HG03045 (cell line): ENCODE measurements around the gene TMEM163.

Experiments used
- ATAC-seq: cut with Tn5 transposase; IDR thresholded peaks from one replicate; pipeline ENCODE4 v1.9.1; 2021; ENCODE audit warnings: mild to moderate bottlenecking, moderate library complexity; ENCODE audit not compliant: unreplicated experiment

TMEM163 gene

DNA sequence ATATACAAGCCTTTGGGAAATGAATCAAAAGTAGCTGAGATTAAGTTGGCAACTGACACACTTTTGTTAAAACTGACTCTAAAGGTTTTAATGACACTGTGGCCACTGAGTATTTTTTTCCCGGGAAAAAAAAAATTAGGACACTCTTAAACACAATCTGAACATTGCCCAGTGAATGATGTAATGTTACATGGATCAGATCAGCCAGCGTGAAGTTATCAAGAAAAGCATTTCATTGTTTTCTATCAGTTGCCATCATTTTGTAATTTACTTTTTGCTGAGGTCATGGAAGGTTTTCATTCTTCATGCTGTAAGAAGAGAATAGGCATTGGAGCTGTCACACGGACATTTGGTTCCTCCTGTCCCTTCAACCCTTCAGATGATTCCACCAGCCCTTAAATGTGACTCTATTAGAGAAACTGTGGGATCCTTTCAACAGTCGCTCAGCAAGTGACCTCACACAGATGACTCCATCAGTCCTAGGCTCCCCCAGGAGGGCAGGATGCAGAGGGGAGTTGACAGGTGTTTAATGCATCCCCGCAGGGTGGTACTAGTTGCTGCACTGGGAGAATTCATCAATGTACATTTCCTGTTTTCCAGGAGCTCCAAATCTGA is 300.7 kb downstream of the TMEM163 start:
- ATAC-seq = no peak

DNA sequence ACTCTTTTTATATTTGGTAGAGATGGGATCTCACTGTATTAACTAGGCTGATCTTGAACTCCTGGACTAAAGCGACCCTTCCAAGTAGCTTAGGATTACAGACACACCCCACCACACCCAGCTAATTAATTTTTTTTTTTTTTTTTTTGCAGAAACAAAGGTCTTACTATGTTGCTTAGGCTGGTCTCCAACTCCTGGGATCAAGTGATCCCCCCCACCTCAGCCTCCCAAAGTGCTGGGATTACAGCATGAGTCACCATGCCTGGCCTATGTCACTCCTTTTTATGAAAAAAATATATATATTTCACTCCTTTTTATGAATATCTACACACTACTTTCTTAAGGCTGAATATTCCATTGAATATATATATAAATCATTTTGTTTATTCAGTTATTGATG is 302.2 kb downstream of the TMEM163 start:
- no peak for ATAC-seq

DNA sequence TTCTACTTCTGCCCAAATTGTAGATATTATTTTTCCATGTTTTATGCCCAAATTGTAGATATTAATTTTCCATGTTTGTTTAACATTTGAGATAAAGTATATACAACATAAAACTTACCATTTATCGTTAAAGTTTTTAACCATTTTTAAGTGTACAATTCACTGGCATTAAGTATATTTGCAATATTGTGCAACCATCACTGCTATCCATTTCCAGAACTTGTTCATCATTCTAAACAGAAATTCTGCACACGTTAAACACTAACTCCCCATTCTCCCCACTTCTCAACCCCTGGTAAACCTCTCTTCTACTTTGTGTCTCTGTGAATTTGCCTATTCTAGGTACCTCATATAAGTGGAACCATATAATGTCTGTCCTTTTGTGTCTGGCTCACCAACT is 302.8 kb downstream of the TMEM163 start:
- no peak for ATAC-seq

DNA sequence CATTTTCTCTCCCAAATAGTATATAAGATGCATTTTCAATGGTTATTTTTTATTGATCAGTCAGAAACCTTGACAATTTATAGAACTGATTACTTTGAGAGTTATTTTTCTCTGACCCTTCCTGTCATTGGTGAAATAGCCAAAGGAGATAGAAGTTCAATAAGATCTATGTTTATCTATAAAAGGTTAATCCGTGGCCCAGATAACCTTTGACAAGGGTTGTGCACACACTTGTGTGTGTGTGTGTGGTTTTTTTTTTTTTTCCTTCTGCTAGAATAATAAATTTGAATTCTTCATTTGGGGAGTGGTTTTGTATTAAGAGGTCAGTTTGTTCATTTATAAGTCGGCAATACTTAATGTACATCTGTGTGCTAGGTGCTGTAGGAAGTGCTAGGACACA is 304.9 kb downstream of the TMEM163 start:
- no peak for ATAC-seq

DNA sequence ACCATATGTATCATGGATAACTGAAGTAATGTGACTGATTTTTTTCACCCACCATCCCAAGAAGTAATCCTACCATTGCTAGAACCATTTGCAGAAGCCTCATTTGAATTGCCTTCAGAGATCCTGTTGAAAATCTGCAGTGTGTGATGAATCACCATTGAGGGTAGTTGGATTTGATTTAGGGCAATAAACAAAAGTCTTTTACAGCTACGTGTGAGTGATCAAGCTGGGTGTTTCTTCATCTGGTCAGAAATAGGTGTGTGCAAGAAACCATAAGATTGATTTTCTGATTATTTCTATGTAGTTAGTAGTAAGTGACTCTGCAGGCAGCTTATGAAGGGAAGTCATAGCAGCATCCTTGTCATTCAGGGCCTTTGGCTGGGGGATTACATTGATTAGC is 305.4 kb downstream of the TMEM163 start:
- ATAC-seq = no peak

DNA sequence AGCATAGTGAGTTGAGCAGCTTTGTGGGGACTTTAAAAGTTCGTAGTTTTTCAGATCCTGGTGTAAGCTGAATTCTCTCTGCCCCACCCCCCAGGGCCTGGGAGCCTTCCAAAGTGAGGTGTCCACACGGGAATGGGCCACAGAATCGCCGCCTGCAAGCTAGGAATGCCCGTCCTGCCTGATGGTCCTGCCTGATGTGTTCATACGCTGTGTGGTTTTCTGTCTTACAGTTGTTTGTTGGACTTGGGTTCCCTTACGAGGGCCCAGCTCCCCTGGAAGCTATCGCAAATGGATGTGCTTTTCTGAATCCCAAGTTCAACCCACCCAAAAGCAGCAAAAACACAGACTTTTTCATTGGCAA is 306.2 kb downstream of the TMEM163 start:
- ATAC-seq = no peak

DNA sequence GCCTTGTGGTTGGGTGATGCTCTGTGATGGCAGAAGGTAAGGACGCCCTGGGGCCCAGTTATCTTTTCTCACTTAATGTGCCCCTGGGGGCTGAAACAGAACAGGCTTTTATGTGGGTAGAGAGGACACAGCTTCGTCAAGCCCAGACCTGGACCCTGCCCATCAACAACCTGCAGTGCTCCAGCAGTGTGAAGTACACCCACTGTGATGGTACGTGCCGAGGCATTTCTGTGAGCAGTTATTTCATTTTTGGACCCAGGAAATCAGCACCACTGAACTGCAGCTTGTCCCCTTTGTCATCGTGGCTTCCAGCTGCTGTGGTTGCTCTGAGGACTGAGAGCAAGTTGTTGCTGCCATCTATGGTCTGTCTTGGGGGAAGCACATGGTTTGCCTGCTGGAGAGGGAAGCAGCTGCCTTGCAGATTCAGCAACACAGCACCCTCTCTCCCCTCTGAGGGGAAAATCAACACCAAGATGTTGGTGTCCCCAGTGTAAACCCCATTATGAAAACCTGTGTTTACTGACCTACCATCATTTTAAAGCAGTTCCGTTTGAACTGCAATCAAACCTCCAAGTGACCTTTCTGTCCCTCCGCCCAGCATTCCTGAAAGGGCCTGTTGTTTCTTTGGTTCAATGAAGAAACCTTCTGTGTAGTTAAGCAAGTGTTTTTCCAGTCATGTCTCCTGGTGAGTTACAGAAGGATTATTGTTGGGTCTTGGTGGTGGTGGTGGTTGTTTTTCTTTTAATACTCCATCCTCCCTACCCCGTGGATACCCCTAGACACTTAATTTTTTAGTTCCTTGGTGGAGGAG is 306.8 kb downstream of the TMEM163 start:
- peak; percentile 99 for ATAC-seq

DNA sequence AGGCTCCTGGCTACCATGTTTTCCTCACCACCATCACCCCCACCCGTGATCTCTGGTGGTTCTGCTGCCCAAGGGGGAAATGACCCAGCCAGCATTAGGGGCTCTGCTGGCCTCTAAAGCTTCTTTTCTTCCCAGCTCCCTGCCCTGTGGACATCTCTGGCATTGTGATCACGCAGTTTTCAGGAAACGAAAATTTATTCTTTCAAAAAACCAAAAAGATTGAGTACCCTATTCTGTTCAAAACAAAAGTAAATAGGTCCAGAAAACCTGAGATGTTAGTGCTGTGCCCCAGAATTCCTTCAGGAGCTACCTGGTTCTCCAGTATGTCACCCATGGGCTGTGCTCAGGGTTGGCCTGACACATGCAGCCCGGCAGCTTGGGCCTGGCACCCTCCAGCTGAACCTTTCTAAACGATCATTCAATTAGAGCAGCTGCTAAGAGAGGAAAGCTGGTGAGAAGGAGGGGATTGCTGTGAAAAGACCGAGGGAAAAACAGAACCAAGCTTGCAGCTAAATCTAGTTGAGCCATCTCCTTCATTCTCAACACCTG is 307.4 kb downstream of the TMEM163 start:
- ATAC-seq = no peak

DNA sequence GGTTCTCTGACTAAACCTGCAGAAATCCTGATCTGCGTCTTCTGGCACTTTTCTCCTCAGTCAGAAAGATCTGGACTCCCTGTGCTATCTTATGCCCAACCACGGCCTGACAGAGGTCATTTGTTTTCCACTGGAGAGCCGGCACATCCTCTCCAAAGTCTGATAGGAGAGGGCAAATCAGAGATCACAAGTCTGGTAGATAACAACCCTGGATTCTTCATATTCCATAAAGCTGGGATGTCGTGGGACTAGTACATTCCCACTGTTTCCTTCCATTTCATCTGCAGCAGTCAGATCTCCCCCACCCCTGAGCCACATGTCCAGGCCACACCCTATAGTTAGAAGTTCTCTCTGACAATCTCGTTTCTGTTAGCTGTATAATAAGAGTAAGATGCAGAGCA is 308.0 kb downstream of the TMEM163 start:
- no peak for ATAC-seq

DNA sequence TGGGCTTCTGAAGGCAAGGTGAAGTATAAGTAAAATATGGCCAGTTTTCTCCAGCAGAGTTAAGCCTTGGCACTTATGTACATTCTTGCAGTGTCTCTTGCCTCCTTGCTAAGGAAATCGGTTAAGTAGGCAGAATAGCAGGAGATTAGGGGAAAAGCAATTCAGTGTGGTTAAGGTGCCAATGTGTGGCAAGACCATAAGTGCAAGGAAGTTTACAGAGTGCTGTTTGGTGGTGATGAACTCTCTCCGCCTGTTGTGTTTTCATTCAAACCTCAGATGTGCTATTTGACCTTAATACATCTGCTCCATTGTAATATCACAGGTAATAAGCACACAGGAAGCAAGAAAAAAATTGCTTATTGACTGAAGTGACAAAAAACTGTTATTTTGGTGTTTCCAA is 308.8 kb downstream of the TMEM163 start:
- ATAC-seq = no peak

DNA sequence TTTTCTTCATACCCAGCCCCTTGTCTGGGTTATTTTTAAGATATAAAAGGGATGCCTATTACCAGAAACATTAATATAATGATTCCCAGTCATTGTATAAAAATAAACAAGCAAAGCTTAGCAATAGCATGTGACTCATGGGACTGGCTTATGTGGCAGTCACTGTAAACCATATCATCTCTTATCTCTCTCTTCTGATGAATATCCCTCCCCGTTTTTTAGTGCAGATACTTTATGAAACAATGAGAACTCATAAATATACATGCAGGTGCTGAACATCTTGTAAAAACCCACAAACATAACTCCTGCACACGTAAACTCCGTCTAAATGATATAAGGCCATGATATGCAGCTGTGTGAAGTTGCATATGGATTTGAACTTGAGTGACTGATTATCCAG is 310.0 kb downstream of the TMEM163 start:
- no peak for ATAC-seq

DNA sequence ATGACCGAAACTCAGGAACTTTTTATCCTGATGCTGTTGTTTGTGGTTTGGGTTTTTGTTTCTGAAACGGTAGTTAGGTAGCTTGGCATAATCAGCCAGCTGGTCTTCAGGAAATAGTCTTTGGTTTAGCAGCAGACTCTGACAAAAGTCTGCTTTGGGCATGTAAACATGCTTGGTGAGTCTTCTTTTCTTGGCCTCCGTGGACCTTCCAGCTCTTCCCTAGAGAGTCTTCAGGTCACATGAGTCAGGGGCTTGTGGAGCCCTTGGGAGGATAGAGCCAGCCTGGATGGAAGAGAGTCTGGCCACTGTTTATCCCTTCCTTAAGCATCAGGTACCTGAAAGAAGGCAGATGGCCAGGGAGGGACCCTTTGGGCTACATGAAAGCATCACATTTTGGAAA is 310.4 kb downstream of the TMEM163 start:
- ATAC-seq = no peak

DNA sequence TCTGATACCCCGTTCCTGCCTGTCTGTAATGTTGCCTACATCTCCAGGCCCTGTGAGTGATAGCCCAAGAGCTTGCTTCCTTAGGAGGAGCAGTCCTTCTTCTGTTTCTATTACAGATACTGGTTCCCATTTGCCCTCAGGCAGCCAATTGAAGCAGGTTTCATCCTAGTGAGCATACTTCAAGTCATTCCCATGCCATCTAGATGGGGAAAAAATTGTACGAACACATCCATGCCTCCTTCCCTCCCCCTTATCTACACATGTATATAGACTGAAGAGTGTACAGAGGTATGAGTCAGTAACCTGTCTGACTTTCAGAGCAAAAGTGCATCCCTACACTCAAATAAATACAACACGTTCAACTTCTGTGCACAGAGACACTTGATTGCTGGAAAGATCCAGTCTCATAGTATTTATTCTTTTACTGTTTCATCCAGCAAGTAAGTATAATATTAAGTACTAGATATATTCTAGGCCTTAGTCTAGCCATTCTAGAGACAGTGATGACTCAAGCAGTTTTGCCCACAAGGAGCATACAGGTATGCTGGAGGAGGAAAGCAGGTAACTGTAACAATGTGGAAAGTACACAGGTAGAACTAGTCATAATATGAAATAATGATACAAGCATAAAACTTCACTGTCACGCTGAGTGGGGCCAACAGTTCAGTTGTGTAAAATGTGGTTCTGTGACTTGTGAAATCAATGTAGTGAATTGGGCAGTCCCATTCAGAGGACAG is 311.5 kb downstream of the TMEM163 start:
- no peak for ATAC-seq

DNA sequence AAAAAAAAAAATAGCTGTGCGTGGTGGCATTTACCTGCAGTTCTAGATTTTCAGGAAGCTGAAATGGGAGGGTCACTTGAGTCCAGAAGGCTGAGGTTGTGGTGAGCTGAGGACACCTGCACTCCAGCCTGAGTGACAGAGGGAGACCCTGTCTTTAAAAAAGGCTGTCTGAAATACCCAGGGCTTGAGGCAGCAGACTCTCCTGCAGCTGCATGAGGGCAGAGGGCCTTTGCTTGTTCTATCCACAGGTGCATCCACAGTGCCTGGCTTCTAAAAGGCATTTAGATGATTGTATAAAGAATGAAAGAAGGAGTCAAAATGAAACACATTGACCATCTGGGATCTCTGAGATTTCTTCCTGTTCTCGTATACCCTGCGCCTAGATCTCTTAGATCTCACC is 312.1 kb downstream of the TMEM163 start:
- ATAC-seq = no peak

DNA sequence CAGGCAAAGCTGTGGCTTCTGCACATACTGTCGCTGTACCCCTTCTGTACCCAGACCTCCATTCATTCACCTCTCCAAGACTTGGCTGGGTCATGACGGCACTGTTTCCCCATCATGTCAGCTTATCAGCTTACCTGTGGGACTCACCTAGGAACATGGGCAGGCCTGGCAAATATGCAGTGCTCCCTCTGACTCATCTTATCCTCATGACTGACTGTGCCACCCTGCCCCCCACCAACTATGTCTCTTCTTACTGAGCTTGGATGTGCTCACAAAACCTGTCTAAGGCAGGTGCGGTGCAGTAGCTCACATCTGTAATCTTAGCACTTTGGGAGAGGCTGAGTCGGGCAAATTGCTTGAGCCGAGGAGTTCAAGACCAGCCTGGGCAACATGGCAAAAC is 312.5 kb downstream of the TMEM163 start:
- ATAC-seq = no peak
